WTC11 (cell line): Measurements from ENCODE around the gene AVPI1. TPM values are rescaled to one million over a fixed set of nuclear protein-coding genes. Genes with fewer than 3 reads are reported as not detected.
"Not testable (repeated sequence)": the region's sequence is repeated elsewhere in the genome, so short reads cannot be mapped to it uniquely, and the experiment has no call there.

Experiments
- ATAC-seq: fragments of 200-7000 bp; cut with Tn5 transposase; 2 replicates; pipeline ENCODE4 v1.10.0; 2021; ENCODE audit warnings: mild to moderate bottlenecking, moderate library complexity
- CTCF ChIA-PET: fragments of 300-600 bp; sonication (Branson Sonifier 250); formaldehyde crosslinking; loops from one replicate; lab custom pipeline; 2021; ENCODE audit warnings: antibody characterized with exemption; lab: Charles Lee
- POLR2A ChIA-PET: fragments of 350-600 bp; sonication (Branson Sonifier 250); formaldehyde crosslinking; loops from one replicate; lab custom pipeline; 2021; ENCODE audit warnings: antibody characterized with exemption; lab: Charles Lee
- DNase-seq: peaks from one replicate; pipeline ENCODE4 v3.0.0; 2021; ENCODE audit warnings: low spot score
- H3K27ac Mint-ChIP-seq: 2 replicates; pipeline ENCODE4 v1.8.0; 2021; ENCODE audit warnings: mixed read lengths
- H3K27me3 Mint-ChIP-seq: 2 replicates; pipeline ENCODE4 v1.8.0; 2021; ENCODE audit warnings: low read depth, mild to moderate bottlenecking, moderate library complexity, mixed read lengths
- H3K36me3 Mint-ChIP-seq: 2 replicates; pipeline ENCODE4 v1.8.0; 2021; ENCODE audit warnings: mixed read lengths
- H3K4me1 Mint-ChIP-seq: 2 replicates; pipeline ENCODE4 v1.8.0; 2022; ENCODE audit warnings: mixed read lengths
- H3K4me3 Mint-ChIP-seq: 2 replicates; pipeline ENCODE4 v1.8.0; 2021; ENCODE audit warnings: mild to moderate bottlenecking, moderate library complexity, mixed read lengths
- H3K9me3 Mint-ChIP-seq: 2 replicates; pipeline ENCODE4 v1.8.0; 2021; ENCODE audit warnings: mixed read lengths
- GABPB1 ChIP-seq: sonication (generic); formaldehyde crosslinking; IDR thresholded peaks from 2 replicates; pipeline ENCODE4 v1.8.1; 2023; ENCODE audit warnings: mild to moderate bottlenecking, missing genetic modification reagents
- MXD4 ChIP-seq: fragments of 250-450 bp; sonication (Bioruptor Pico); IDR thresholded peaks from 2 replicates; pipeline ENCODE4 v1.8.0; 2021; ENCODE audit warnings: mild to moderate bottlenecking, moderate library complexity, borderline replicate concordance
- OVOL2 ChIP-seq: fragments of 250-450 bp; sonication (Bioruptor Pico); IDR thresholded peaks from 2 replicates; pipeline ENCODE4 v1.9.0; 2021; ENCODE audit warnings: mild to moderate bottlenecking, borderline replicate concordance
- SMAD3 ChIP-seq: sonication (generic); formaldehyde crosslinking; IDR thresholded peaks from 2 replicates; pipeline ENCODE4 v1.8.0; 2022; ENCODE audit warnings: missing genetic modification reagents, mild to moderate bottlenecking, borderline replicate concordance
- TEAD1 ChIP-seq: sonication (generic); formaldehyde crosslinking; IDR thresholded peaks from 2 replicates; pipeline ENCODE4 v1.8.0; 2022; ENCODE audit warnings: mild to moderate bottlenecking, missing genetic modification reagents
- total RNA-seq: library from RNA; stranded (reverse); gene quantifications from 3 replicates; pipeline ENCODE4 v1.2.3, GENCODE V29; 2021
- TF ChIP-seq, protein P1 (sequence below): sonication (generic); formaldehyde crosslinking; IDR thresholded peaks from 2 replicates; pipeline ENCODE4 v1.8.0; 2023; ENCODE audit warnings: missing genetic modification reagents
- TF ChIP-seq, protein P2 (sequence below): fragments of 200-600 bp; IDR thresholded peaks from 2 replicates; pipeline ENCODE4 v1.8.0; 2022; ENCODE audit warnings: antibody characterized with exemption
- TF ChIP-seq, protein P3 (sequence below): sonication (generic); formaldehyde crosslinking; IDR thresholded peaks from 2 replicates; pipeline ENCODE4 v1.8.0; 2022; ENCODE audit warnings: mild to moderate bottlenecking, missing genetic modification reagents
- TF ChIP-seq, protein P4 (sequence below): fragments of 250-450 bp; sonication (Bioruptor Pico); IDR thresholded peaks from 2 replicates; pipeline ENCODE4 v1.9.0; 2021; ENCODE audit warnings: mild to moderate bottlenecking
- TF ChIP-seq, protein P5 (sequence below): sonication (generic); formaldehyde crosslinking; IDR thresholded peaks from 2 replicates; pipeline ENCODE4 v1.8.1; 2023; ENCODE audit warnings: mild to moderate bottlenecking, missing genetic modification reagents

AVPI1 gene
- total RNA-seq, 1 experiment from 2014 or later = 9.8 TPM

DNA sequence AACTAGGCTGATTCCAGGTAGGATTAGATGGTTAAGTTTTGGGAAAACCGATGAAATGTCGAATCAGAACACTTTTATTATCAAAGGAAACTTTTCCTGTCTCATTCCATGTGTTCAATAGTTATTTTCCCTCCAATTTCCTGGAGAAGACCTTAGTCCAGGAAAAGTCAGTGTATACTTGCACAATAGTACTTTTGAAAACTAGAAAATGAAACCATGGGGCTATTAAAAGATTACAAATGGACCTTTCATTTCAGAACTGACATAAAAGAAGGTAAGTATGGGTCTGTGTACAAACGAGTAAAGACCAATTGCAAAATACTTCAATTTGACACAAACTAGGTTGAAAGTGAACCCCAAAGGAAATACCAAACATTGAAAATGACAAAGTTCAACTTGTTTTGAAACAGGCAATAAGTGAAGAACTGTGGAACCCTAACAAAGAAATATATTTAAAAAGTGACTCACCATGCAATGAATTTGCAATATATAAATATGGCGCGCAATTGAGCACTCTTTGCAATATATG is 2.1 kb downstream of the AVPI1 start:
- CTCF ChIA-PET = interaction anchor here (0.6 to 2.8 kb wide), 4 partner anchors 11 to 874 kb away, joined by 3 to 21 read pairs (median 6); no protein-coding TSS in a partner anchor
- peaks cover 17% of the 10 kb centered on the region for H3K27me3 Mint-ChIP-seq
- no peak for TF ChIP-seq MXD4 (CRISPR knock-in tag)
- no peak for TF ChIP-seq OVOL2 (CRISPR knock-in tag)
- TF ChIP-seq, protein P1, sequence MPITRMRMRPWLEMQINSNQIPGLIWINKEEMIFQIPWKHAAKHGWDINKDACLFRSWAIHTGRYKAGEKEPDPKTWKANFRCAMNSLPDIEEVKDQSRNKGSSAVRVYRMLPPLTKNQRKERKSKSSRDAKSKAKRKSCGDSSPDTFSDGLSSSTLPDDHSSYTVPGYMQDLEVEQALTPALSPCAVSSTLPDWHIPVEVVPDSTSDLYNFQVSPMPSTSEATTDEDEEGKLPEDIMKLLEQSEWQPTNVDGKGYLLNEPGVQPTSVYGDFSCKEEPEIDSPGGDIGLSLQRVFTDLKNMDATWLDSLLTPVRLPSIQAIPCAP (CRISPR knock-in tag) = no peak
- 0 out of 2 replicates have a peak, but pooled peaks have one; percentile 5 for TF ChIP-seq GABPB1 (CRISPR knock-in tag)
- TF ChIP-seq, protein P2, sequence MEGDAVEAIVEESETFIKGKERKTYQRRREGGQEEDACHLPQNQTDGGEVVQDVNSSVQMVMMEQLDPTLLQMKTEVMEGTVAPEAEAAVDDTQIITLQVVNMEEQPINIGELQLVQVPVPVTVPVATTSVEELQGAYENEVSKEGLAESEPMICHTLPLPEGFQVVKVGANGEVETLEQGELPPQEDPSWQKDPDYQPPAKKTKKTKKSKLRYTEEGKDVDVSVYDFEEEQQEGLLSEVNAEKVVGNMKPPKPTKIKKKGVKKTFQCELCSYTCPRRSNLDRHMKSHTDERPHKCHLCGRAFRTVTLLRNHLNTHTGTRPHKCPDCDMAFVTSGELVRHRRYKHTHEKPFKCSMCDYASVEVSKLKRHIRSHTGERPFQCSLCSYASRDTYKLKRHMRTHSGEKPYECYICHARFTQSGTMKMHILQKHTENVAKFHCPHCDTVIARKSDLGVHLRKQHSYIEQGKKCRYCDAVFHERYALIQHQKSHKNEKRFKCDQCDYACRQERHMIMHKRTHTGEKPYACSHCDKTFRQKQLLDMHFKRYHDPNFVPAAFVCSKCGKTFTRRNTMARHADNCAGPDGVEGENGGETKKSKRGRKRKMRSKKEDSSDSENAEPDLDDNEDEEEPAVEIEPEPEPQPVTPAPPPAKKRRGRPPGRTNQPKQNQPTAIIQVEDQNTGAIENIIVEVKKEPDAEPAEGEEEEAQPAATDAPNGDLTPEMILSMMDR = no peak

DNA sequence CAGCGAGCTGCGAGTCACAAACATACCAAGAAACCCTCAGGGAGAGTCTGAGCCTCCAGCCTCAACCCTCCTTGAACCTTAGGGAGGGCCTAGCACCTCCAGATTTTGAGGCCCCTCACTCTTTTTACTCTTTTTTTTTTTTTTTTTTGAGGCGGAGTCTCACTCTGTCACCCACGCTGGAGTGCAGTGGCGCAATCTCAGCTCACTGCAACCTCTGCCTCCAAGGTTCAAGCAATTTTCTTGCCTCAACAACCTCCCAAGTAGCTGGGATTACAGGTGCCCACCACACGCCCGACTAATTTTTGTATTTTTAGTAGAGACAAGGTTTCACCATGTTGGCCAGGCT is 2.7 kb downstream of the AVPI1 start:
- Mint-ChIP-seq H3K27ac (0 out of 2 replicates have a peak overlapping the region, but pooled peaks have one; percentile 49), H3K27me3 (peaks cover 15% of the 10 kb centered on the region)
- not testable (repeated sequence) for H3K4me3 Mint-ChIP-seq

More for the DNA sequence above, 2.1 kb downstream of the AVPI1 start:
- Mint-ChIP-seq H3K4me1 (peaks cover 32% of the 10 kb centered on the region), H3K9me3 (no peaks in the 10 kb centered on the region), H3K27ac (peak overlapping the region; percentile 65; the same call in 1 of the 2 replicates), H3K36me3 (no peaks in the 10 kb centered on the region), H3K4me3 (no peak overlapping the region)
- DNase-seq (no peak), ATAC-seq (no peak)
- POLR2A ChIA-PET = interaction anchor here (0.7 kb wide), 1 partner anchor 74 kb away, joined by 3 read pairs; no protein-coding TSS in a partner anchor

DNA sequence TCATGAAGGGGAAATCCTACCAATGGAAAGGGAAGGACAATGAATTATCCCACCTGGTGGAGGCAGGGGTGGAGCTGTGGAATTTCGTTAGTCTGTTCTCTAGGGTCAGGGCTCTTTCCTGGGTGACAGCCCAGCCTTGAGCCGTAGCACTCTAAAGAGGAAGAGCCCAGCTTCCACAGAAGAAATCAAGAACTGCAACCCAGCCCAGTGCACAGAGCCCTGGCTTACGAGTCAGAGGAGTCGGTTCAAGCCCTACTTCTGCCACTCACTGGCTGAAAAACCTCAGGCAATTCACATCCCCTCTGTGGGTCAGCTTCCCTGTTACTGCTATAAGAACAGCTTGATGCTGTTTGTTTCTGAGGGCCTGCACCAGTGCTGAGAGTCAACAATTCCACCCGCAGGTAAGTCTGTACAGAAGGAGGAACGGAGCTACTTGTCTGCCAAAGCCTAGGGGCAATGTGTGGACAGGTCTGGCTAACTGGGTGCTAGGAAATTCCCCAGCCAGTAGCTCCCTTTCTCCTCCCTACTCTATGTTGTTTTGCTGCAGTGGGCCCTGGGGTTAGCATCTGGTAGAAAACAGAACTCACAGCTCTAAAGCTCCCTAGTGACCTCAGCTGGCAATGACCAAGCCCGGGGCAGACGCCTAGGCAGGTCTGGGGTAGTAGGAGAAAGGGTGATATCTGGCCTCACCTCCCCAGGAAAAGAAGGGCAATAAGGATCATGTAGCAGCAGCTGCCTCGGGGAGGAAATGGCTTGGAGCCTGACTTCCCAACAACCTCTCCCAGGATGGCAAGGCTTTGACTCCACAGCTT is 3.3 kb downstream of the AVPI1 start:
- ATAC-seq = no peak
- Mint-ChIP-seq H3K27ac (peak overlapping the region; percentile 49; the same call in 1 of the 2 replicates), H3K9me3 (no peaks in the 10 kb centered on the region), H3K4me3 (no peak overlapping the region)
- CTCF ChIA-PET = interaction anchor here (0.7 to 2.8 kb wide), 14 partner anchors 10 to 355 kb away, joined by 3 to 21 read pairs (median 4); partner anchors contain the start of genes ANKRD2, MARVELD1 and PI4K2A
- POLR2A ChIA-PET = interaction anchor here (1.2 kb wide), 2 partner anchors 30 to 31 kb away, joined by 4 read pairs; partner anchors contain the start of gene MARVELD1
- TF ChIP-seq GABPB1 (CRISPR knock-in tag) = no peak
- TF ChIP-seq, all 79 proteins: peak for 0
- H3K36me3 Mint-ChIP-seq = no peaks in the 10 kb centered on the region
- H3K4me1 Mint-ChIP-seq = peaks cover 32% of the 10 kb centered on the region
- no peak for DNase-seq
- peaks cover 14% of the 10 kb centered on the region for H3K27me3 Mint-ChIP-seq

More for the DNA sequence above, 2.7 kb downstream of the AVPI1 start:
- H3K9me3 Mint-ChIP-seq, ATAC-seq, H3K36me3 Mint-ChIP-seq, DNase-seq: not testable (repeated sequence)
- ChIA-PET POLR2A (interaction anchor here (0.7 to 1.2 kb wide), 3 partner anchors 29 to 75 kb away, joined by 3 to 4 read pairs (median 4); partner anchors contain the start of gene MARVELD1), CTCF (interaction anchor here (0.6 to 2.8 kb wide), 15 partner anchors 11 to 874 kb away, joined by 3 to 21 read pairs (median 4); partner anchors contain the start of genes ANKRD2, MARVELD1 and PI4K2A)
- peaks cover 32% of the 10 kb centered on the region for H3K4me1 Mint-ChIP-seq

DNA sequence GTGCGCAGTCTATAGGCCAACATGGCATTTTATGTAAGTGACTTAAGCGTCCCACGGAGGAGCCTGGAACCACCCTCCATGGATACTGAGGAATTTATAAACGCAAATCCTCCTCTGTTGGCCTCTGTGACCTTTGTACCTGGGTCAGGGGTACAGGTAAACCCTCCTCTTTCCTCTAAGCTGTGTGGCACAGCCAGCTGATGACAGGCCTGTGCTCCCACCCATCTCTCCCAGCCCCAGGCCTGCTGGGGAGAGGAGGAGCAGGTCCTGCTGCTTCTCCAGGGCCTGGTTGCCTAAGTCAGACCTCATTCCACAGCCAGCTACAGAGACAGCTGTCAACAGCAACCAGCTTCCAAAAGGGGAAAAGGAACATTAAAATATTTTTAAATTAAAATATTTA is 5.0 kb downstream of the AVPI1 start:
- H3K4me1 Mint-ChIP-seq = peaks cover 22% of the 10 kb centered on the region
- POLR2A ChIA-PET = no interaction called here
- TF ChIP-seq, protein P3, sequence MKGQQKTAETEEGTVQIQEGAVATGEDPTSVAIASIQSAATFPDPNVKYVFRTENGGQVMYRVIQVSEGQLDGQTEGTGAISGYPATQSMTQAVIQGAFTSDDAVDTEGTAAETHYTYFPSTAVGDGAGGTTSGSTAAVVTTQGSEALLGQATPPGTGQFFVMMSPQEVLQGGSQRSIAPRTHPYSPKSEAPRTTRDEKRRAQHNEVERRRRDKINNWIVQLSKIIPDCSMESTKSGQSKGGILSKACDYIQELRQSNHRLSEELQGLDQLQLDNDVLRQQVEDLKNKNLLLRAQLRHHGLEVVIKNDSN (CRISPR knock-in tag) = no peak
- TF ChIP-seq, protein P4, sequence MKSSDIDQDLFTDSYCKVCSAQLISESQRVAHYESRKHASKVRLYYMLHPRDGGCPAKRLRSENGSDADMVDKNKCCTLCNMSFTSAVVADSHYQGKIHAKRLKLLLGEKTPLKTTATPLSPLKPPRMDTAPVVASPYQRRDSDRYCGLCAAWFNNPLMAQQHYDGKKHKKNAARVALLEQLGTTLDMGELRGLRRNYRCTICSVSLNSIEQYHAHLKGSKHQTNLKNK (CRISPR knock-in tag) = no peak
- TF ChIP-seq TEAD1 (CRISPR knock-in tag) (no peak), SMAD3 (no peak)
- TF ChIP-seq, protein P5, sequence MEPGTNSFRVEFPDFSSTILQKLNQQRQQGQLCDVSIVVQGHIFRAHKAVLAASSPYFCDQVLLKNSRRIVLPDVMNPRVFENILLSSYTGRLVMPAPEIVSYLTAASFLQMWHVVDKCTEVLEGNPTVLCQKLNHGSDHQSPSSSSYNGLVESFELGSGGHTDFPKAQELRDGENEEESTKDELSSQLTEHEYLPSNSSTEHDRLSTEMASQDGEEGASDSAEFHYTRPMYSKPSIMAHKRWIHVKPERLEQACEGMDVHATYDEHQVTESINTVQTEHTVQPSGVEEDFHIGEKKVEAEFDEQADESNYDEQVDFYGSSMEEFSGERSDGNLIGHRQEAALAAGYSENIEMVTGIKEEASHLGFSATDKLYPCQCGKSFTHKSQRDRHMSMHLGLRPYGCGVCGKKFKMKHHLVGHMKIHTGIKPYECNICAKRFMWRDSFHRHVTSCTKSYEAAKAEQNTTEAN (CRISPR knock-in tag) = no peak
- no peaks in the 10 kb centered on the region for H3K36me3 Mint-ChIP-seq
- no peak for DNase-seq
- CTCF ChIA-PET = interaction anchor here (2.6 to 2.8 kb wide), 2 partner anchors 20 to 27 kb away, joined by 7 to 21 read pairs; no protein-coding TSS in a partner anchor
- H3K4me3 Mint-ChIP-seq = no peak overlapping the region
- no peak for ATAC-seq
- no peak overlapping the region for H3K27ac Mint-ChIP-seq
- no peaks in the 10 kb centered on the region for H3K27me3 Mint-ChIP-seq
- H3K9me3 Mint-ChIP-seq = no peaks in the 10 kb centered on the region
